HG02678 (cell line): ENCODE measurements around the gene UNC13A.

Experiments
- ATAC-seq: cut with Tn5 transposase; IDR thresholded peaks from one replicate; pipeline ENCODE4 v1.9.1; 2021; ENCODE audit warnings: mild to moderate bottlenecking, moderate library complexity; ENCODE audit not compliant: unreplicated experiment

UNC13A gene

DNA sequence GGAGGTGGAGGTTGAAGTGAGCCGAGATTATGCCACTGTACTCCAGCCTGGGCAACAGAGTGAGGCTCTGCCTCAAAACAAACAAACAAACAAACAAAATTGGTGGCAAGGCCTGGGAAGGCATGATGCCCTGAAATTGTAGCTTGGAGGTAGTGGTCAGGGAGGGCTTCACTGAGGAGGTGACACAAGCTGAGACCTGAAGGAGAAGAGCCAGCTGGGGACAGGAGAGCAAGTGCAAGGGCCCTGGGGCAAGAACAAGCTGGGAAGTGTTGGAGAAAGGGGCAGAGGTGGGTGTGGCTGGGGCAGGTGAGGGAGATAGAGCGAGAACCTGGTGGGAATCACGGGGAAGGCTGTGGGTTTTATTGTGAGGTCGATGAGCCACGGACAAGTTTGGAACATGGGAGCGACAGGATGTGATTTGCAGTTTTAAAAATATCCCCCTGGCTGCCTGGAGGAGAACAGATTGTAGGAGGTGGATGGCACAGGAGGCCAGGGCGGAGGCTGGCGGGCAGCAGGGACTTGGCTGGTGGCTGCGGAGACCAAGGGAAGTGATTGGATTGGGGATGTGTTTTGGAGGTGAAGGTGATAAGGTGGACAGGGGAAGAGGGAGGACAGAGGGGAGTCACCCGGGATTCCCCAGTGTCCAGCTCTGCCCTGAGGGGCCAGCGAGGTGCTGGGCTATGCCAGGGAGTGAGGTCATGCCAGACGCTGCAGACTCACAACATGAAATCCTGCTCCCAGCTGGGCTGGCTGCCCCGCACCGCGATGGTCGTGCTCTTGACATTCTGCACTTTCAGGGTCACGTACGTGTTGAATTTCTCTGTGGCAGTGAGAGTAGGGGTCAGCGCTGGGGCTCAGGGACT is 14.0 kb downstream of the UNC13A start:
- no peak for ATAC-seq

DNA sequence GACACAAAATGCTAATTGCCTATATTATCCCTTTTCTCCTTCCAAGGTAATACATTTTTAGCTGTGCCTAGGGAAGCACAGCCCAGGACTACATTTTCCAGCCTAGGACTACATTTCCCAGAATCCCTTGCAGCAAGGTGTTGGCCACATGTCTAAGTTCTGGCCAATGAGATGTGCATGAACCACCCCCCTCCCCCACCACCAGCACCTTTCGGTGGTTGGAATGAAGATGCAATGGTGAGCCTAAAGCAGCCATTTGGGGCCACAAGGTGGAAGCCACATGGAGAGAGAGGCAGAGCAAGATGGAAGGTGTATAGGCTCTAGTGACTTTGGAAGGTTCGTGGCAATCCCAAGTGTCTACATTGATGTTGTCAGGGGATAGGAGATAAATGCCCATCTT is 16.2 kb downstream of the UNC13A start:
- no peak for ATAC-seq

DNA sequence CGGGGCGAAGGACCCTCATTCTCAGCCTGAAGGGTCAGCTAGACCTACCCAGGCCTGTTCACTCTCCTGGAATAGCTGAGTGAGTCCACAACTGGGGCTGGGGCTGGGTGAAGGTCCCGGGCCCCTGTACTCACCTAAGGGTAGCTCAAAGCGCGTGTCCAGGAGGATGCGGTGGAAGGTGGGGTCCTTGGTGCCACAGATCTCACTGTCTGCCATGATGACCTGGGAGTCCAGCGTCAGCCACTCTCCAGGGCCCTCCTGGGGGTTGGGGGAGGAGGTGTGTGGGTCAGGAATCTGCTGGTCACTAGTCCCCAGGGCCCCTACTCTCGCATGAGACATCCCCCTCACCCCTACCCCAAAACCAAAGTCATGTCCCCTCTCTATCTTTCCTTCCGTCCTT is 18.7 kb downstream of the UNC13A start:
- ATAC-seq: no peak

GRCh38 chr19:17665058-17665457 is 23.1 kb downstream of the UNC13A start:
- no peak for ATAC-seq

DNA sequence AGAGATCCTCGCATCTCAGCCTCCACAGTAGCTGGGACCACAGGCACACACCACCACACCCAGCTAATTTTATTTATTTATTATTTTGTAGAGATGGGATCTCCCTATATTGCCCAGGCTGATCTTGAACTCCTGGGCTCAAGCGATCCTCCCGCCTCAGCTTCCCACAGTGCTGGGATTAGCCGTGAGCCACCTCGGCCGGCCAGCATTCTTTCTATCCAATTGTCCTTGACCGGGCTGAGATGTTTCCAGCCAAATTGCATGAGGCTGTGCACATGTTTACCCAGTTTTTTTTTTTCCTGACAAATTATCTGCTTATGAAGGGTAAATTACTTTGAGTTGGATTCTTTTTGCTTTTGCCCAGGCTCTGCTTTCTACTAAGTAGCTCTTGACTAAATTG is 28.2 kb downstream of the UNC13A start:
- no peak for ATAC-seq

DNA sequence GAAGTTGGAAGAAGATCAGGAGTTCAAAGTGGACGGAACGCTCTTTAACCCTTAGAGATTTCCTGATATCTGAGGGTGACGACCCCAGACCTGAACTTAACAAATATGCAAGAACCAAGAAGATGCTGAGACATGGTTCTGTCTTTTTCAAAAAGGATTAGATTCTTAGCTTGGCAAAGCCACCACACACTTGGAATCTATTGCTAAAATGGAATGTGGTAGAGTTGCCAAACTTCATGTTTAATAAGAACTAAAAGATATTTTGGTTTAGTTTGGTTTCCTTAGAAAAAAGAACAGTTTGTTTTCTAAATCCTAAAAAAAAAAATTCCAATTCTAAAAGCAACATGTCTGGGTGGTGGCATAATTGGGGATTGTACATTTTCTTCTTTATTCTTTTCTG is 29.5 kb downstream of the UNC13A start:
- no peak for ATAC-seq

DNA sequence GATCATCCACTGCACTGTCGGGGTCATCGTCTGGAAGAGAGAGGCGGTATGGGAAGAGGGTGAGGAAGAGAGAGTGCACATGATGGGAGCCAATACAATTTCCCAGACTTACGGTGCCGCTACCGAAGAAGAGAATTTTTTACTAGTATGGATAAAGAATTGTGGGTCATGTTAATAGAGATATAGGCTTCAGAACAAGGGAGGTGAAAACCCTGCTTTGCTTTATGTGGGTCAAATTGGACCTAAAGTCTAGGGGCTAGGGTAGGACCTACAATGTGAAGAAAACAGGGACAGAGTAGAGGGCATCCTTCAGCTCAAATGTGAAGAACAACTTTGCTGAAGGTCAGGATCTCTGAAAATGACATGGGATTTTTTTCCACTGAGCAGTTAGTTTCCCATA is 29.9 kb downstream of the UNC13A start:
- no peak for ATAC-seq

GRCh38 chr19:17656970-17657369 is 31.2 kb downstream of the UNC13A start:
- no peak for ATAC-seq

GRCh38 chr19:17655751-17656472 is 32.2 kb downstream of the UNC13A start:
- ATAC-seq: no peak

DNA sequence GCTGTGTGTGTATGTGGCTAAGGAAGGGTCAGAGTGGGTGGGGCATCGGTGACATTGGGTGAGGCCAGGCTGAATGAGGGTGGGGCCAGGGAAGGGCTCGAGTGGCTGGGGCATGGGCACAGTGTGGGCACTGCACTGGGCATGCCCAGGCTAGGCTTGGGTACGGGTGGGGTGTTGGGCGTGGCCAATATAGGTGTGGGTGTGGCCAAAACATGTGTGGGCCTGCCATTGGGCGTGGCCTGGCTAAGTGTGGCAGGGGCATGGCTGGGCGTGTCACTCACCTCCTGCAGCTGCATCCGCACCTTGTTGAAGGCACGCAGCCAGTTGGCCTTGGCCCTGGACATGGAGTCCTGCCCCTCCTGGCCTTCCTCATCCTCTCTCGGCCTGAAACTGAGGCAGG is 33.2 kb downstream of the UNC13A start:
- no peak for ATAC-seq

GRCh38 chr19:17652627-17653026 is 35.5 kb downstream of the UNC13A start:
- no peak for ATAC-seq

- no peak for ATAC-seq
Measured at GRCh38 chr19:17648786-17649185, 39.4 kb downstream of the UNC13A start.

GRCh38 chr19:17648097-17648660 is 40.0 kb downstream of the UNC13A start:
- no peak for ATAC-seq

DNA sequence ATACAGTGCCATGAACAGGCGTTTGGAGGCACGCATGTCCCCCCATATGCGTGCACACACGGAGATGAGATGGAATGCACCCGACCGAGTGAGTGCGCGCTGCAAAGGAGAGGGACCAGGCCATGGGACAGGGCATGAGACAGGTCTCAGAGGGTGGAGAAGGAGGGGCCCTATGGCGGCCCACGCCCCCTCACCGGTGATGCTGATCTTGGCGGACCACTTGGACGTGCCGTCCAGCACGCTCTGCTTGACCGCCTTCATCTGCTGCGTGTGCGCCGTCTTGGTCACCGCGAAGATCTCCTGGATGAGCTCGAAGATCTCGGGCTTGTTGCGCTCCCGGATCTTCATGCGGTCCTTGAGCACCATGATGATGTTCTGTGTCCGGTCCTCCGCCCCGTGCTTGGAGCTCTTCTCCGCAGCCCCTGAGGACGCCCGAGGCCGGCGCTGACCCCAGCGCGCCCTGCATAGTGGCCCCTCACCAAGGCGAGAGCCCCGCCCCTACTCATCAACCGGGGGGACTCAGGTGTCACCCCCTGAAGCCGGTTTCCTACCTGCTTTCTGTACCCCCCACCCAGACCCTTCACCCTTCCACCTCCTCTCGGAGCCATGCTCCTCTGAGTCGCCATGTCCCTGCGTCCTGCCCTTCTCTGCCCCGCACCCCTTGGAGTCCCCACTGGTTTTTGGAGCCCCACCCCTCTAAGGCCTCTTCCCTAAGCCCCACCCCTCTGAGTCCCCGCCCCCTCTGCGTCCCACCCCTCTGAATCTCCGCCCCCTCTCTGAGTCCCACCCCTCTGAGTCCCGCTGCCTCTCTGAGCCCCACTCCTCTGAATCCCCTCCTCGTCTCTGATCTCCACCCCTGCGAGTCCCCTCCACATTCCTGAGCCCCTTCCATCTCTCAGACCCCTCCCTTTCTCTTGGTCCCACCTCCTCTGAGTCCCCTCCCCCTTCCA is 40.8 kb downstream of the UNC13A start:
- ATAC-seq: no peak

DNA sequence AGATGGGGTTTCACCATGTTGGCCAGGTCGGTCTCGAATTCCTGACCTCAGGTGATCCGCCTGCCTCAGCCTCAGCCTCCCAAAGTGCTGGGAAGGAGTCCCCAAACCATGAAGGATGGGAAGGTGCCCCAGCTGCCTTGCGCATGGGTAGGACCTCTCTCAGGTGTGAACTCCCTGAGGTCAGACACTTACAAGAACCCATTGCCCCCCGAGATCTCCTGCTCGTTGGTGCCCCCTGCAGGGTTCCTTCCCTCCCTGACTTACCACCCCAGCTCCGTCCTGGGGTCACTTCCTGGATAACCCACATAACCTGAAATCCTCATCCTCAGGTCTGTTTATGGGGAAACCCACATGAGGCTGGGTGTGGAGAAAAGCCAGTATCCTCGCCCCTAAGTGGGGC is 41.7 kb downstream of the UNC13A start:
- ATAC-seq: no peak

DNA sequence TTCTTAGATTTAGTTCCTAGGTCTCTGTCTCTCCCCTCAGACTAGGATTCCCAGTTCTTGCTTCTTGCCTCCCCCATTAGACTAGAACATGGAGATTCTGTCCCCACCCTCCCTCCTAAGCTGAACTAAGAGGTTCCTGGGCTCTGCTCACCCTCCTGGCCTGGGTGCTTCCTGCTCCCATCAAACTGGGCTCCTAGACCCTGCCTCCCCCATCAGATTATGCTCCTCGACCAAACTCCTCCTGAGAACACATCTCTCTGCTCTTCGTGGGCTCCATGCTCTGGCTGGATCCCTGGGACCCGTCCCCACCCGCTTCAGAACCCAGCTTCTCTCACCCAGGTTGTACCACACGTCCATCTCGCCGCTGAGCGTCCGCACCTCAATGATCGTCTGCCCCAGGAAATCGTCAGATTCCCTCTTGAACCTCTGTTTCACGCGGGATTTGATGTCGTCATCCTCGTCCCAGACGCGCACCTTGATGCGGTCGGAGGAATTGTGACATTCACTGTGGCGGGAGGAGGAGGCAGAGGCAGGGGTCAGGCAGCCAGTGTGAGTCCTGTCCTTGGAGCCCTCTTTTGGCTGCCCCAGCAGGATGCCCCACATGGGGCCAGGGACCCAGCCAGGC is 42.7 kb downstream of the UNC13A start:
- no peak for ATAC-seq

GRCh38 chr19:17642656-17643055 is 45.5 kb downstream of the UNC13A start:
- ATAC-seq: no peak

DNA sequence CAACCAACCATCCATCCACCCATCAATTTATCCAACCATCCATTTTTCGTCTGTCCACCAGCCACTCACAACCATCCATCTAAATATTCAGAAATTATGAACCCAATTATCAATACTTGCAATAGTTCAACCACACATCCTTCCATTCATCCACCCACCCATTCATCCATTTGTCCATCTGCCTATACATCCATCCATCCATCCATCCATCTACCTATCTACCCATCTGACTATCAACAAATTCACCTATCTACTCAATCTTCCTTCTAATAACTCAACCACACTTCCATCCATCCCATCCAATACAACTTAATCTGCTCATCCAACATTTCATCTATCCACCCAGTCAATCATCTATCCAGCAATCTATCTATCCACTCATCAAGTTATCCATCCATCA is 46.3 kb downstream of the UNC13A start:
- no peak for ATAC-seq

- no peak for ATAC-seq
Measured at GRCh38 chr19:17641181-17641580, 47.0 kb downstream of the UNC13A start.

- ATAC-seq: no peak
Measured at GRCh38 chr19:17633700-17634099, 54.5 kb downstream of the UNC13A start.
